ENCODE measurements around the gene ORM1.

Gene ORM1

DNA sequence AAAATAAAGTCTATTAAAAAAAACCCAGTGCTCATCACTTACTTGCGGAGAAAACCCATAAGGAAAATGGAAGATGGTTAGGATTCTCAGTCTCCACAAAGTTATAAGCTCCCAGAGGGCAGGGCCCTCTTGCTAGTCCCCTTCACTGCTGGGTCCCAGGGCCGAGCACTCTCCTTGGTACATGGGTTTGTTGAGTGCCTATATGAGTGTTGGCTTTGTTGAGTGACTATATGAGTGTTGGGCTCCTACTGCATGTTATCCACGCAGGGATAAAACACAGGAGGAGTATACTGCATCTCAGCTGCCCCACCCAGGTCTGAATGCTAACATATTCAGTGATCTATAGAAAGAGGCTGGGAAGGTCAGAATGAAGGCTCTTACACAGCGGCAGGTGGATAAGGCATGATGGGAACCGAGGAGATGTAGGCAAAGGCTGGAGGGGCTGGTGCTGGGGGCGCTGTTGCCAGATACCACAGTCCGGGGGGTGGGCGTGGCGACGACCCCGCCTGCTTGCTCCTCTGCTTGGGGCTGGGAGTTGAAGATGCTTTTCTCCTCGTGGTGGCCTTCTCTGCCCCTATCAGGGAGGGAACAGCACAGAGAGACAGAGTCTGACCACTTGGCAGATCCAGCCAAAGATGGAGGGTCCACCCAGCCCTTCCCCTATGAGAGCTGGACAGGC lies 18.4 kb downstream of the ORM1 start:
- Histone ChIP-seq H4K20me1 (ENCODE audit: insufficient read depth, low read length, poor library complexity, severe bottlenecking) (no peaks in the 10 kb centered on the region), H3F3A (ENCODE audit: low read depth) (no peaks in the 10 kb centered on the region), H2AFZ (ENCODE audit: low read length) (no peak overlapping the region), H3K4me3 (ENCODE audit: low read length, poor library complexity, severe bottlenecking) (no peak overlapping the region), H3K36me3 (ENCODE audit: insufficient read depth, low read length) (peaks cover 92% of the 10 kb centered on the region; the same call in 1 of the 2 replicates), H3K79me2 (ENCODE audit: insufficient read depth, low read length) (no peaks in the 10 kb centered on the region), H3K4me2 (ENCODE audit: low read depth, low read length, poor library complexity, severe bottlenecking) (no peak overlapping the region), H3K9me3 (ENCODE audit: insufficient read depth, low read depth, low read length) (no peaks in the 10 kb centered on the region), H3K9ac (ENCODE audit: low read depth, low read length, poor library complexity, severe bottlenecking) (no peak overlapping the region), H3K27me3 (ENCODE audit: insufficient read depth, low read length, poor library complexity, severe bottlenecking) (no peaks in the 10 kb centered on the region), H3K4me1 (ENCODE audit: insufficient read depth, low read length, poor library complexity, severe bottlenecking) (no peaks in the 10 kb centered on the region), H3K9me2 (replicated peaks; ENCODE audit: low read depth, low read length) (no peaks in the 10 kb centered on the region)
- TF ChIP-seq EZH2phosphoT487 (IDR thresholded peaks at IDR 0.05; ENCODE audit: borderline replicate concordance) = no peak
- no peak for TF ChIP-seq CTCF (conservative IDR thresholded peaks at IDR 0.05; ENCODE audit: low read length)

DNA sequence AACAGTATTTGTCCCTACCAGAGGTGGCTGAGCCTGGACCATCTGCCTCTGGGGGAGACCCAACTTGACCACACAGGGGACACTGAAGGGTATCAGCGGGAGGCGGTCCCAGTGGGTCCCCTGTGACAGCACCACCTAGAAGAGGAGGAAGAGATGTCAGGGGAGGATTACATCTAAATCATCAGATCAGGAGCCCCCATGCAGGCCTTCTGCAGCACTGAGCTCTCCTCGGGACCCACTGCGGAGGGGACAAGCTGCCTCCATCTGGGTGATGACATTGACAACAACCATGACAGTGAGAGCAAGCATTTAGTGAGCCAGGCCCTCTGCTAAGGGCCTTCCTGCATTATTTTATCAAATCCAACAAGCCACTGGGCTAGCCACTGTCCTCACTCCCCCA lies 19.1 kb downstream of the ORM1 start:
- H3K9me3 ChIP-seq (ENCODE audit: insufficient read depth, low read depth, low read length) = no peaks in the 10 kb centered on the region
- H3K4me3 ChIP-seq (ENCODE audit: low read length, poor library complexity, severe bottlenecking) = no peak overlapping the region
- no peak overlapping the region for H3K9ac ChIP-seq (ENCODE audit: low read depth, low read length, poor library complexity, severe bottlenecking)
- H3K4me2 ChIP-seq (ENCODE audit: low read depth, low read length, poor library complexity, severe bottlenecking) = no peak overlapping the region
- H3K79me2 ChIP-seq (ENCODE audit: insufficient read depth, low read length) = no peaks in the 10 kb centered on the region
- H4K20me1 ChIP-seq (ENCODE audit: insufficient read depth, low read length, poor library complexity, severe bottlenecking) = no peaks in the 10 kb centered on the region
- H2AFZ ChIP-seq (ENCODE audit: low read length) = no peak overlapping the region
- H3K4me1 ChIP-seq (ENCODE audit: insufficient read depth, low read length, poor library complexity, severe bottlenecking) = no peaks in the 10 kb centered on the region
- no peaks in the 10 kb centered on the region for H3K27me3 ChIP-seq (ENCODE audit: insufficient read depth, low read length, poor library complexity, severe bottlenecking)
- H3F3A ChIP-seq (ENCODE audit: low read depth) = no peaks in the 10 kb centered on the region
- H3K36me3 ChIP-seq (ENCODE audit: insufficient read depth, low read length) = peaks cover 94% of the 10 kb centered on the region; the same call in 1 of the 2 replicates
- H3K9me2 ChIP-seq (replicated peaks; ENCODE audit: low read depth, low read length) = no peaks in the 10 kb centered on the region
- no peak for TF ChIP-seq CTCF (conservative IDR thresholded peaks at IDR 0.05; ENCODE audit: low read length)
- TF ChIP-seq EZH2phosphoT487 (IDR thresholded peaks at IDR 0.05; ENCODE audit: borderline replicate concordance) = no peak

GRCh38 chr9:114342755-114343440 lies 20.0 kb downstream of the ORM1 start:
- Histone ChIP-seq H3K27me3 (ENCODE audit: insufficient read depth, low read length, poor library complexity, severe bottlenecking) (no peaks in the 10 kb centered on the region), H3K9me3 (ENCODE audit: insufficient read depth, low read depth, low read length) (no peaks in the 10 kb centered on the region), H2AFZ (ENCODE audit: low read length) (no peak overlapping the region), H3K36me3 (ENCODE audit: insufficient read depth, low read length) (peaks cover 92% of the 10 kb centered on the region; the same call in 1 of the 2 replicates), H3K4me1 (ENCODE audit: insufficient read depth, low read length, poor library complexity, severe bottlenecking) (peaks cover under 1% of the 10 kb centered on the region), H3K9me2 (replicated peaks; ENCODE audit: low read depth, low read length) (no peaks in the 10 kb centered on the region), H4K20me1 (ENCODE audit: insufficient read depth, low read length, poor library complexity, severe bottlenecking) (no peaks in the 10 kb centered on the region), H3K4me2 (ENCODE audit: low read depth, low read length, poor library complexity, severe bottlenecking) (no peak overlapping the region), H3K79me2 (ENCODE audit: insufficient read depth, low read length) (no peaks in the 10 kb centered on the region), H3K9ac (ENCODE audit: low read depth, low read length, poor library complexity, severe bottlenecking) (no peak overlapping the region), H3F3A (ENCODE audit: low read depth) (no peaks in the 10 kb centered on the region), H3K4me3 (ENCODE audit: low read length, poor library complexity, severe bottlenecking) (no peak overlapping the region)
- TF ChIP-seq EZH2phosphoT487 (IDR thresholded peaks at IDR 0.05; ENCODE audit: borderline replicate concordance) = no peak
- no peak for TF ChIP-seq CTCF (conservative IDR thresholded peaks at IDR 0.05; ENCODE audit: low read length)
